Stimulated activated CD8-positive, alpha-beta memory T cell treated with anti-CD3 and anti-CD28 coated beads, Interleukin-2, amount 100 ng/mL, for 1 hour (primary cell): Measurements from ENCODE around the gene ZDHHC9.

Experiments used
- DNase-seq, 2 donors: peaks; one replicate each; pipeline ENCODE4 v3.0.0-alpha.2; 2020; ENCODE audit warnings: low read depth in 2 of 2

Gene ZDHHC9

DNA sequence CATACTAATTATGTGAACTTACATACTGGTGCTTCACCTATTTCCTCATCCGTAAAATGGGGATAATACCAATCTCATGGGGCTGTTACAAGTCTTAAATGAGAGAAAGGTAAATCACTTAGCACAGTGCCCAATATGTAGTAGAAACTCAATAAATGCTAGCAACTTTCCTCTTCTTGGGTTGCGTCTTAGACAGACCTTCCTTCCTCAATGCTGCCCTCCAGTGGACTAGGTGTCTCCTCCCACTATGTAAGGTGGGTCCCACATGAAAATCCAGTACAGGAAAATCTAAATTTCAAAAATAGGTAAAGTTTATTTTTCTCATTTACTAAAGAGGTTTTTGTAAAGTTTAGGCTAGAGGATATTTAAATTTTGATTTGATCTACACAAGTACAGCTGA, 20.6 kb downstream of the ZDHHC9 start:
- DNase-seq = peak; percentile 17 to 26

DNA sequence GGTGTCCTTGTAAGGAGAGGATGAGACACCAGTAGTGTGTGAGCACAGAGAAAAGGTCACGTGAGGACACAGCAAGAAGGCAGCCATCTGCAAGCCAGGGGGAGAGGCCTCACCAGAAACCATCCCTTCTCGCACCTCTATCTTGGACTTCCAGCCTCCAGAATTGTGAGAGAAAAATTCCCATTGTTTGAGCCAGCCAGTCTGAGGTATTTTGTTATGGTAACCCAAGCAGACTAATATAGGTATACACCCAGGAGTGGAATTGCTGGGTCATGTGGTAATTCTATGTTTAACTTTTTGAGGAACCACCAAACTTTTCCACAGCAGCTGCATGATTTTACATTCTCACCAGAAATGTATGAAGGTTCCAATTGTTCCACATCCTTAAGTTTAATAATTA, 25.6 kb downstream of the ZDHHC9 start:
- DNase-seq = no peak

DNA sequence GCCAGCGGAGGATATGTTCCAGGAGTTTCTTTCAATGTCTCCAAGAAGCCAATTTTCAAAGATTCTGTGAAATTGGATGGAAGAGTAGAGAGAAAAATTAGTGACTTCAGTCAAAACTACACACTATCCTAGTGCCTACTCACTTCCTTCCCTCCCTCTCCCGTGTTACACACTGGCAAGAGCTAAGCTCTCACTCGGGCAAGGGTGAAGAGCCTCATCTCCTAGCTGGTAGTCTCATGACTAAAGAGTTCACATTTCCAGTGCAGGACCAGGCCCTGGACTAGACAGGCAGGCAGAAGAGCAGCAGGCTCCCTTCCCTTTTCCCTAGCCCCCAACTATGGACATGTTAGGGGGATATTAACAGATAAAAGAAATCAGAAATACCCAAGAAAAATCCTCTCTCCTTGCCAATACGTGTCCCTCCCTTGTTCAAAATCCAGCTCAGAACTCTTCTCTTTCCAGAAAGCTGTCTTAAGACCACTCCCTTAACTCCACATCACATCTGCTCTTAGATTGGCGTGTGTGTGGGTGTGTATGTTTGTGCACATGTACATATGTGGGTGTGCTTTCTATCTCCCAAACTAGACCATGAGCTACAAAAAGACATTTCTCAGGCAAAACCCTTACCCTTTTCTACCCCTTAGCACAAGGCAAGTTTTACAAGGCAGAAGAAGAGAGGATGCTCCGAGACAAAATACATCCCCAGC, 29.9 kb downstream of the ZDHHC9 start:
- DNase-seq = no peak

DNA sequence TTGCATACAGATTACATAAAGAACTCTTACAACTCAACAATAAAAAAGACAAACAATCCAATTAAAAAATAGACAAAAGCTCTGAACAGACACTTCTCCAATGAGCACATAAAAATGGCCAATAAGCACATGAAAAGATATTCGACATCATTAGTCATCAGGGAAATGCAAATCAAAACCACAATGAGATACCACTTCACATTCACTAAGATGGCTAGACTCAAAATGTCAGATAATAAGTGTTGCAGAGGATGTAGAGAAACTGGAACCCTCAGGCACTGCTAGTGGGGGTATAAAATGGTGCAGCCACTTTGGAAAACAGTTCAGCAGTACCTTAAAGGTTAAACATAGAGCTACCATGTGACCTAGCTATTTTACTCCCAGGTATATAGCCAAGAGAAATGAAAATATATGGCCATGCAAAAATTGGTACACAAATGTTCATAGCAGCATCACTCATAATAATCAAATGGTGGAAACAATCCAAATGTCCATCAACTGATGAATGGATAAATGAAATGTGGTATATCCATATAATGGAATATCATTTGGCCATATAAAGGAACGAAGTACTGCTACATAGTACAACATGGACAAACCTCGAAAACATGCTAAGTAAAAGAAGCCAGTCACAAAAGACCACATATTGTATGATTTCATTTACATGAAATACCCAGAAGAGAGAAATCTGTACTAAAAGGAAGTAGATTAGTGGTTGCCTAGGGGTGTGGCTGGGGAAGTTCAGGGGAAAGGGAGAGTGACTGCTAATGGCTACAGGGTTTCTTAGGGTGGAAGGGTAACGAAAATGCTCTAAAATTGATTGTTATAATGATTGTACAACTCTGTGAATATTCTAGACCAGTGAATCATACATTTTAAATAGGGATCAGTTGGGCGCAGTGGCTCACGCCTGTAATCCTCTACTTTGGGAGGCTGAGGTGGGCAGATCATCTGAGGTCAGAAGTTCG, 34.6 kb downstream of the ZDHHC9 start:
- no peak for DNase-seq

DNA sequence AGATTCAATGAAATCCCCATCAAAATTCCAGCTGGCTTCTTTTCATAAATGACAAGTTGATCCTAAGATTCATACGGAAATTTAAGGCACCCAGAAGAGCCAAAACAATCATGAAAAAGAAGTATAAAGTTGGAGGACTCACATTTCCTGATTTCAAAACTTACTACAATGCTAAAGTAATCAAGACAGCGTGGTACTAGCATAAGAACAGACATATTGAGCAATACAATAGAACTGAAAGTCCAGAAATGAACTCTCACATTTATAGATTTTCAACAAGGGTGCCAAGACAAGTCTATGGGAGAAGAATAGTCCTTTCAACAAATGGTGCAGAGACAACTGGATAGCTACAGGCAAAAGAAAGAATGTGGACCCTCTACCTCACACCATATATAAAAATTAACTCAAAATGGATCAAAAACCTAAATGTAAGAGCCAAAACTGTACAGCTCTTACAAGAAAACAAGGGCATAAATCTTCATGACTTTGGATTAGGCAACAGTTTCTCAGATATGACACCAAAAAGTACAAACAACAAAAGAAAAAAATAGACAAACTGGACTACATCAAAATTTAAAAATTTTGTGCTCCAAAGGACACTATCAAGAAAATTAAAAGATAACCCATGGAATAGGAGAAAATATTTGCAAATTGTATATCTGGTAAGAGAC, 35.4 kb downstream of the ZDHHC9 start:
- no peak for DNase-seq

DNA sequence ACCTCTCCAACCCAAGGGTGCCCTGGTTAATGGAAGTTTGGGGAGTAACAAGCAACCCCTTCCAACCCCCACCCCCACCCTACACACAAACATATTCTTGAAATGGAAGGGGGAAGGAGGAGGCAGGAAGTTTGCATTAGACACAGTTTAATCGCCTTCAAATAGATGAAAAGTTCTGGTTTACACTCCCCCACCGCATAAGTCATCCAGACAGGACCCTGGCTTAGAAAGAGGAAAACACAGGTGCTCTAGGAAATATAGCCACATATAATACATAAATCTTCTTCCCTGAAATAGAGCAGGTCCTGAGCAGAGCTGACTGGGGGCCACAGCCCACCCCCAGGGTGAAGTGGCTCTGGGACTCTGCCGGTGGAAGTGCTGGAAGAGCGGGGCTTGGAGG, 38.9 kb downstream of the ZDHHC9 start:
- no peak for DNase-seq

DNA sequence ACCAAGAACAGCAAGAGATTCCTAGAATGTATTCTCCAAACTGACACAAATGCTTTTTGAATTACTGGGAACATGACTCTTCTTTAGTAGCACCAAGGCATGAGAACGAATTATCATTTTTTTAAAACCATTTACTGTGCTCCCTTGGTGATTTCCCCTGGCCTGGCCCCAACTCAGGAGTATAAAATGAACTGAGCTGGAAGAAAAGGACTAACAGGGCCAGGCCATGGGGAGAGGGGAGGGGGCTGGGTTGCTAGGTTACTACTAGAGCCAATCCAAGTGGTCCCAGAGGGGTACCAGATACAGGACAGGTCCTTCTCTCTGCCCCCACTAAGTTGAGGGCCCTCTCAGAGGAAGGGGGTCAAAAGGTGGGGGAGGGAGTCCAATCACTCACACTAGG, 40.8 kb downstream of the ZDHHC9 start:
- no peak for DNase-seq

DNA sequence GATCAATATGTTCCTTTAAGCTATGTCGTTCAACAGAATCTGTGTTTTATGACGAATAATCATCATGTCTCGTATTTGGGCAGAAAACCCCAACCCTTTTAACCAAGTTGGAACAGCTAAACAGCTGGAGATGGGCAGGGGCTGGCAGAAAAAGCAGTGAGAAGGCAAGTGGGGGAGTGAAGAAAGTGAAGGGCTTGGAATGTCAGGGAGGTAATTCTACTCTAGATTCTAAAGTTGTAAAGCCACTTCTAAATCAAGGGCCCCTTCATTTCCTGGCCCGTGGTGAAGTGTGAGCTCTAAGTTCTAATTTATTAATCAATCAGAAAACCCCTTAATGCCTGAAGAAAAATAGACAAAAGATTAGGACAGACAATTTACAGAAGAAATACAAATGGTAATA, 43.5 kb downstream of the ZDHHC9 start:
- no peak for DNase-seq

DNA sequence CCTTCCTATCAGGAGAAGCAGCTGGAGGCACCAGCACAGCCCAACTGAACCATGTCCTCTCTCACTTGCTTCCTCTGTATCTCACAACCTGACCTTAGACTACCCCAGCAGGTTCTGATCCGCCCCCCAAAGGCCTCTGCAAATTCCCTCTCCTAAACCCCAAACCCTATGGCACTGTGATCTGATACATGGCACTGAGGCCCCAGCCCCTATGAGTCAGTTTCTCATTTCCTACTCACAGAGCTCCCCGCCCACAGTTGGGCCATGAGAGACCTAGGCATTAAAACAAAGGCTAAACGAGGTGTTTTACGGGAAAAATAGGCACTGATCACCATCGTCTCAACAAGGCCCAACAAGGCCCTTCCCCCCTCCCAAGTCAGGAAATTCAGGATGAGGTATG, 44.8 kb downstream of the ZDHHC9 start:
- DNase-seq = no peak

DNA sequence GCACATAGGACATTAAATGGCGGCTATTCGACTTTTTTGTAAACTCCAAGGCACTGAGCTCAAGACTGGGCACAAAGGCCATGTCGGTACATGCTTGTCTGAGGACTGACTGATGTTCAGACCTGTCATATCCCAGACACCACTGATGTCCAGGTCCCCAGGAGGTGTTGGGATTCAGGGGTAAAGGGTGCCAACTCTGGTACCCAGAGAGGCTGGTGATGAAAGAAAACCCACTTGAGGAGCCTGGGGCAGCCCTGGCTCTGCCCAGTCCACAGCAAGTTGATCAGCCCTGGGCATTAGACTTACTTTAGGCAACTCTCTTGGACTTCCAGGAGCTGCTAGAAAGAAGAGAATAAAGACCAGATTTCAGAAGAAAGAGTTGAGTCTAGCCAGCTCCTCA, 45.2 kb downstream of the ZDHHC9 start:
- DNase-seq = no peak

DNA sequence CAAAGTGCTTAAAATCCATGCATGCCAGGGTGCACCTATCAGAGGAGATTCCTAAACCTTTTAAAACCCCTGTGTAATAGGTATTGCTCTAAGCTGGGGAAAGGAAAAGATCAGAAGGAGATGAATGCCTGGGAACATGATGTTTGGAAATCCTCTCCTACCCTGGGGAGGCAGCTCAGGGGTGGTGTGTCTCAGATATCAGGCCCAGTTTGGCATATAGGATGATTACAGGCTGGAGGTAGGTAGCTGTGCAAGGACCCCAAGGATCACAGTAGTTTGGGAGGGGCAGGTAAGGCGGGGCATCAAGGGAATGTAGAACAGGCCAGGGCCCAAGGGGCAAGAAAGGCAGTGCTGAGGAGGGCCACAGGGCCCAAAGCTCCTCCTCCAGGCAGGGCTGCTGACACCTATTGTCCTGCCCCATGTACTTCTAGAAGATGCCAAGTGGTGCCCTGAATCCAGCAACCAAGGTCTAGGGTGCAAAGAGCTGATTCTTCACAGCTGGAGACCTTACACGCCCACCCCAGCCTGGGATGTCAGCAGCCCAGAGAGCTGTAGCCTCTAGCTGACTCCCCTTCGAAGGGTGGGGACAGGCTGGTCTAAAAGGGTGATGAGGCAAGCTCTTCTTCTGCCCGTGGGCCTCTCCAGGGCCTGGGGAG, 46.3 kb downstream of the ZDHHC9 start:
- DNase-seq = no peak

DNA sequence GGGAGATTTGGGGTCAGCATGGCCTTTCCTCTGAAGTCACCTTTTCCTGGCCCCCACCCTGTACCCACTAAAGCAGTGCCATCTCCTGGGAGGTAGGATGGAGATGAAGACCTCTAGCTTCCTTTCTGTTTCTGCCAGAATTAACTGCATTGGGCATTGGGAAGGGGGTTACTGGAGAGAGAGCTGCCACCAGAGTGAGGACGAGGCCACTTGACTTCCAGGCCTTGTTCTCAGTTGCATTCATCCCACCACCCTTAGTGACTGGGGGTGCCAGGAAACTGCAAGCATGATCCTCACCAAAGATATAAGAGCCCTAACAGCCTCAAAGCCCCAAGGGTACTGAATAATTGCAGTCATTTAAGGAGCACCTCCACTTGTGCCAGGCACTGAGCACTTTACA, 48.1 kb downstream of the ZDHHC9 start:
- no peak for DNase-seq

DNA sequence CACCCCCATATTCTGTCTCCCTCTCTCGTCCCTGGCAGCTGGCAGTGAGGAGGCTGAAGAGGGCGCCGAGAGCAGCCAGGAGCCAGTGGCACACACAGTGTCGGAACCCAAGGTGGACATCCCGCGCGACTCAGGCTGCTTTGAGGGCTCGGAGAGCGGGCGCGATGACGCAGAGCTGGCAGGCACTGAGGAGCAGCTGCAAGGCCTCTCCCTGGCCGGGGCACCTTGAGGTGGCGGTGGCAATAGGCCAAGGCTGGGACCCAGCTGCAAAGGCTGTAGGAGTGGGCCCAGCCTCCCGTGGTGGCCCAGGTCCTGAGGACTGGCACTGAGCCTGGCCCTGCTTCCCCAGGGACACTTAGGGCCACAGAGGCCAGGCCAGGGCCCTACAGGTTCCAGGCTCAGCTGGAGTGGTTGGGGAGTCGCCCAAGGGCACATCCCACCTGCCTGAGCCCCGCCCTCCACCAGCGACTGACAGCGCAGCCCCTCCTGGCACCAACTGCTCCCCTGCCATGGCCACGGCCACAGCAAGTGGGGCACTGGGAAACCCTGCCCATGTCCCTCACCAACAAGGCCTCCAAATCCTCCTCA, 50.0 kb downstream of the ZDHHC9 start:
- no peak for DNase-seq

DNA sequence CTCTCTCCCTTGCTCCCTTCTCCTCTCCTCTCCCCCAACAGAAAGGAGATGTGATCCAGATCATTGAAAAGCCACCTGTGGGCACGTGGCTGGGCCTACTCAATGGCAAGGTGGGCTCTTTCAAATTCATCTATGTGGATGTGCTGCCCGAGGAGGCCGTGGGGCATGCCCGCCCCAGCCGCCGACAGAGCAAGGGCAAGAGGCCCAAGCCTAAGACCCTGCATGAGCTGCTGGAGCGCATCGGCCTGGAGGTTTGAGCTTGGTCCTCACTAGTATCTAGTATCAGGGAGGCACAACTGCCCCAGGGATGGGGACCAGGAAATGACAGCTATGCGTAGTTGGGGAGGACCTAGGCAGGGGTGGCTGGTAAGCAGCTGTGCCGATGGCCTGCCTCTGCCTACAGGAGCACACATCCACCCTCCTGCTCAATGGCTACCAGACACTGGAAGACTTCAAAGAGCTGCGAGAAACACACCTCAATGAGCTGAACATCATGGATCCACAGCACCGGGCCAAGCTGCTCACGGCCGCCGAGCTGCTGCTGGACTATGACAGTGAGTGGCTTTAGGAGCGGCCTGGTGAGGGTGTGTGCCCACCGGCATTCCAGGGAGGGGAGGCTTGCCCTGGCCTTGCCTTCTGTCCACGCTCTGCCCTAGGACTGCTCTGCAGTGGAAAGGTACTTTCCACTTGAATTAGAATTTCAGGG, 50.9 kb downstream of the ZDHHC9 start:
- DNase-seq = no peak

DNA sequence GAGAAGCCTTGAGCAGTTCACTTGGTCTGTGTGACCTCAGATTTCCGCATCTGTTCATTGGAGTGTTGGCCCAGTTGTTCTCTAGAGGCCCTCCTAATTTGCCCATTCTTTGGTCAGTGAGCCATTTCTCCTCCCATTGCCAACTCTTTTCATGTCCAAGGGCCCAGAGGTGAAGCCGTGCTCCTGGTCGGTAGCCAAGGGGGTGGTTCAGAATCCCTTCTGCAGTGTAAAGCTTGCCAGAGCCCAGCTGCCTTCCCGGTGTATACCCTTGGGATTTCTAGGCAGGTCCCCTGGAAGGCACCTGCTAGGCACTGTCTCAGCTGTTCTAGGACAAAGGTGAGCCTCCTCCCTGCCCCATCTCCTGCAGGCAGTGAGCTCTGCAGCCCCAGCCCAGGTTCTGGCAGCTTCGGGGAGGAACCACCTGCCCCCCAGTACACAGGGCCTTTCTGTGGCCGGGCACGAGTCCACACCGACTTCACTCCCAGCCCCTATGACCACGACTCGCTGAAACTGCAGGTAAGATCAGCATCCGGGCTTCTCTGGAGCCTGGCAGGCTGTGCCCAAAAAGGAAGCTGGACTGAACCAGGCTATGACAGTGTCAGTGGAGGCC, 51.6 kb downstream of the ZDHHC9 start:
- no peak for DNase-seq

DNA sequence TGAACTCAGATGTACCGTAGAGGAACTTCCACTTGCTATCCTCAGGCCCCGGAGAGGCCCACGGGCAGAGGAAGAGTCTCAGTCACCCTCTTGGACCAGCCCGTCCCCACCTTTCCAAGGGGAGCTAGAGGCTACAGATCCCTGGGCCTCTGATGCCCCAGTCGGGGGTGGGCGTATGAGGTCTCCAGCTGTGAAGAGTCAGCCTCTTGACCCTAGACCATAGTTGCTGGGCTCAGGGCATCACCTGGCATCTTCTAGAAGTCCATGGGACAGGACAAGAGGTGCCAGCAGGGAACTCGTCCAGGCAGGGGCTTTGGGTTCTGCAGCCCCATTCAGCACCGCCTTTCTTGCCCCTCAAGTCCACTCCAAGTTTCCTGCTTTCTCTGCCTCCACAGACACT, 52.4 kb downstream of the ZDHHC9 start:
- no peak for DNase-seq

DNA sequence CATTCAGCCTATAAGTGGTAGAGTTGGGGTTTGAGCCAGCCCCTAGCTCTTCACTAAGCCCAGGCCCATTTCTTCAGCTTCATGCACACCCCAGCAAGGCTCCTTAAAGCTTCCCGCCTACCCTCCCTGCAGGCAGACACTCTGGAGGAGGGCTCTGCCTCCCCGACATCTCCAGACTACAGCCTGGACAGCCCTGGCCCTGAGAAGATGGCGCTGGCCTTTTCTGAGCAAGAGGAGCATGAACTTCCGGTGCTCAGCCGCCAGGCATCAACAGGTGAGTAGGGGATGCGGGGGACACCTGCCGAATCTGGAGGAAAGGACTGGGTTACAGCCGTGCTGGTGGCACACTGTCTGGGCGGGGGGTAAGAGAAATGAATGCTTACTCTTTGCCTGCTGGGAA, 52.9 kb downstream of the ZDHHC9 start:
- no peak for DNase-seq

DNA sequence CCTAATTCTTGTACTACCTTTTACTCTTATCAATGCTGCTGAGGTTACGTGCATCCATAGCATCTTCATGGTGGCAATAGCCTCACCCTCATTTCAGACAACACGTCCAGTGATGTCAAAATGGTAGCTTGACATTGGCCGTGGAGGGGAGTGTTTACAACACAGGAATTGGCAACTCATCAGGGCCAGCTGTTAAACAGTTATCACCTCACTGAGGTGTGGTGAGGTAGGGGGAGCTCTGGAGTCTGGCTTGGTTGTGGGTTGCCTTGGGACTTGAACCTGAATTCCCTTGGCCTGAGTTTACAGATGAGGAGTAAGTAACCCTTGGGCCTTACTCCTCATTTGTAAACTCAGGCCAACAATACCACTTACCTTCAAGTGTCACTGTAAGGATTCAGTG, 53.5 kb downstream of the ZDHHC9 start:
- DNase-seq = no peak

DNA sequence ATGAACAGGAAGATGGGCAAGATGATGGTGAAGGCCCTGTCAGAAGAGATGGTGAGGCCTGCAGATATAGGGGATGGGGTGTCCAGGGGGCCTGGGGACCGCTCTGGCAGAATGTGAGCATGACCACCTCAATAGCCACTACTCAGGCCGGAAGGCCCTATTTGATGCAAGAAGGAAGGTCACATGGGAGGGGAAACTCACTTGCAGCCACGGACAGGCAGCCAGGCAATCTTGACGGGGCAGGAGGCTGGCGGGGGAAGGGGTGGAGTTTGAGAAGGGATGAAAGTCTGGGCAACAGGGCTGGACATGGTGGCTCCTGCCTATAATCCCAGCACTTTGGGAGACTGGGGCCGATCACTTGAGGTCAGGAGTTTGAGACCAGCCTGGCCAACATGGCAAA, 55.2 kb downstream of the ZDHHC9 start:
- no peak for DNase-seq

DNA sequence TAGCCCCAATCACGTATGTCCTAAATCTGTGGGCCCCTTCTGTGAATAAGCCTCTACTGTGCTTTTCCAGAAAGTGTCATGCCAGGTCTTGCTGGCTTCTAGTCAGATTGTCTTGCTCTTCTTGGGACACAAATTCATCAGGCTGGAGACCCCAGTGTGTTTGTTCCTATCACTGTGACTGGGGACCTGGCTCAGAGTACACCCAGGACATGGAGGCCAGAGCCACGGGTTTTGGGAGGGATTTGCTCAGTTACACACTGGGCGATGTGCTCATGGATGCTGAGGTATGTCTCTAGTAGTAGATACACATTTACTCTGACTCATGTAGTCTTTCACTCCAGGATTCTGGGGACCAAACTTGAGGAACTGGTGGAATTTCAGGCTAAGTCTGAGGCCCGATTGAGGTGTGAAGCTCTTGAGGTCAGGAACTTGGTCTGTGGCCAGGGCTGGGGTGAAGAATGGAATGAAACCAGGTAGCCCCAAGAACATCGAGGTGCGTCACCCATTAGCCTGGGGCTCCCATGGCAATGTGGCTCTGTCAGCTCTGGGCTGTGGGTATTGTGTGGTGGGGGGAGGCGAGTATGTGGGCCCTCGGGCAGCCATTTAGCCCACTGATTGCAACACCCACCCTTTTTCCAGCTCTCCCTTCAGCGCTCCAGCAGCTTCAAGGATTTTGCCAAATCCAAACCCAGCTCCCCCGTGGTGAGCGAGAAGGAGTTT, 56.2 kb downstream of the ZDHHC9 start:
- no peak for DNase-seq
